IPS DF 4.7 (cell line): ENCODE data around the gene YWHAQ.
"Not testable (repeated sequence)": the region's sequence is repeated elsewhere in the genome, so short reads cannot be mapped to it uniquely, and the experiment has no call there.

ENCODE experiments used
- DNase-seq: peaks from one replicate; pipeline ENCODE4 v3.0.0-alpha.2; 2013; ENCODE audit warnings: low spot score; ENCODE audit errors: extremely low read depth

Gene YWHAQ

GRCh38 chr2:9594366-9595054 lies 36.3 kb downstream of the YWHAQ start:
- DNase-seq = no peak

DNA sequence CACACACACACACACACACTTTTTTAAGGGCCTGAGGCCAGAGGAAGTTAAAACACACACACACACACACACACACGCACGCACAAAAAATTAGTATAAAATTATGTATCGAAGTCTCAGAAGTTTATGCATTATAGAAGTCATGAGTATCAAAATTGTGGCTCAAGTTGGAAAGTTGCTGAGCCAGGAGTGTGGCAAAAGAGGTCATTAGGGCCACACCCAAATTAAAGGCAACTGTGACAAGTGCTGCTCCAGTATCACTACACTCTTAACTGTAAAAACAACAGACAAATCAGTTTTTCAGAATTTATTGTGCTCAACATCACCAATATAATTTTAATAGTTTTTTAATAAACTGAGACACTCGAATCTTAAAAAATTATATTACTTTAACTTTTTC lies 36.9 kb downstream of the YWHAQ start:
- DNase-seq = no peak

- no peak for DNase-seq
These were observed 38.1 kb downstream of the YWHAQ start for GRCh38 chr2:9592699-9593098.

DNA sequence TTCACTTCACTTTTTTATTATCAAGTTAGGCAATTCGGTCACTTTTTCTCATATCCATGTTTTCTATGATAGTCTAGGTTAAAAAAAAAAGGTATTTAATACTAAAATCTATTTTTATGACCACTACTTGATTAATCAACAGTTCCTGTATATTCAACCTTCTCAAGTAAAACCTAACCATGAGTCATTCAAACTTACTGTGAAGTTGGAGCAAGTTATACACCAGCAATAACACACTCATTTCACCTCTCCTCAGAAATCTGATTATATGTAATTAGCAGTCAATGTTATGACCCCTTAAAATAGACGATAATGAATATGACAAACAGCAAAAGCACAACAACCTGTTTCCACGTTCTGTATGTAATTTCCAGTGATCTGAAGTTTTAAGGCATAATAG lies 40.2 kb downstream of the YWHAQ start:
- no peak for DNase-seq

DNA sequence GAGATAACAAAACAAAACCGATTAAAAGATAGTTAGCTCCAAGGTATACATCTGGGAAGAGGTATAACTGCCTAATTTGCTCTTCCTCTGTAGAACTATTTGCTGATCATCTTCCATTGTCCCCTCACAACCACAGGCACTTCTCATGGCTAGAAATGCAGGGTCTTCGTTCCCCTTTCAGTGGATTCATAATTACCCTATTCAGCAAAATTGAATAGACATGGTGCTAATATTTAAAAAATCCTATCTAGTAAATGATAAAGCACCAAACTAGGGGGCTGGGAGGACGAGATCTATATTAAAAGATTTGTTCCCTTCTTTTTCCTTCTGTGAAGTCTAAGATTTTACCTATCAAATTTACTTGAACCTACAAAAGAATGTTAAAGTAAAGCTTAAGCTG lies 44.3 kb downstream of the YWHAQ start:
- DNase-seq = no peak

DNA sequence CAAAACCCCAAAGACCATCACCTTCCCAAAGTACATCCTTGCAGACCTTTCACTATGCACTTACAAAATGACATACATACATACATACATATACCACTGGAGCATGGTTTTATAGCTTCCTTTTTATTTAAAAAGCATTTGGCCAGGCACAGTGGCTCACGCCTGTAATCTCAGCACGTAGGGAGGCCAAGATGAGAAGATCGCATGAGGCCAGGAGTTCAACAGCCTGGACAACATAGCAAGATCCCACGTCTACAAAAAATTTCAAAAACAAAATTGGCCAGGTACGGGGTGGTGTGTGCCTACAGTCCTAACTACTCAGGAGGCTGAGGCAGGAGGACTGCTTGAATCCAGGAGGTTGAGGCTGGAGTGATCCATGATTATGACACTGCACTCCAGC lies 45.3 kb downstream of the YWHAQ start:
- DNase-seq = no peak

GRCh38 chr2:9584902-9585301 lies 45.9 kb downstream of the YWHAQ start:
- not testable (repeated sequence) for DNase-seq

DNA sequence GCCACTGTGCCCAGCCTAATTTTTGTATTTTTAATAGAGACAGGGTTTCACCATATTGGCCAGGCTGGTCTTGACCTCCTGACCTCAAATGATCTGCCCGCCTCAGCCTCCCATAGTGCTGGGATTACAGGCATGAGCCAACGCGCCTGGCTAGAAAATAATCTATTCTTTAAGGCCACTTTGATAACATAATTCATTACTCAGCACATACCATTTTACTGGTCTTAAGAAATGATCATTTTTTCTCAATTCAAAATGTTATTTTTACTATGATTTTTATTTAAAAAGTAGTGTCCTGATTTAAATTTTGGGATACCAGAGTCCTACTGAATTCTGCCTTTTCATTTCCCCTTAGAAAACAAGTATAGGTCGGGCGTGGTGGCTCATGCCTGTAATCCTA lies 48.2 kb downstream of the YWHAQ start:
- no peak for DNase-seq

DNA sequence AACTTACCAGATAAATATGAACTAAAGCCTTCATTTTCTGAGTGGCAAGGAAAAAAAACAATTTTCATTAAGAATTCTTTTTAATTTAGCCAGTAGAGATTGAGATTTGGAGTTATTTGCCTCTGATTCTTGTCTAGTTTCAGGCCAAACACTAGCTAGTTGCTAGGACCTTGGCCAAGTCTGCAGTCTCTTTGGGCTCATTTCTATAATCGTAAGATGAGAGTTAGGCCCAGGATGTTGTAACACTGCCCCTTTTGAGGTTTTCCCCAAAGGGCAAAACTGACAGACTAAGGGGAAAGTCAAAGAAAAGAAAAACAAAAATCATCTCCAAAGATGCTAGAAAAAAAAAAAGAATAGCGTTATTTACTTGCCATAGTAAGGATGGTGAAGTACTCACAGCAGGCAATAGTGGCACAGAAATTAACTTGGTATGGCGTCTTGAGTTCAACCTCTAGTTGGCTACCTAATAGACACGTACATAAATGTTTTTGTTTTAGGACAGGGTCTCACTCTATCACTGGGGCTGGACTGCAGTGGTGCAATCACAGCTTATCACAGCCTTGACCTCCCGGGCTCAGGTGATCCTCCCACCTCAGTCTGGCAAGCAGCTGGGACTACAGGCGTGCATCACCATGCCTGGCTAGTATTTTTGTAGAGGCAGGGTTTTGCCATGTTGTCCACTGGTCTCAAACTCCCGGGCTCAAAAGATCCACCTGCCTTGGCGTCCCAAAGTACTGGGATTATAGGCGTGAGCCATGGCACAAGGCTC lies 52.1 kb downstream of the YWHAQ start:
- no peak for DNase-seq

- DNase-seq = no peak
These were observed 56.5 kb downstream of the YWHAQ start for GRCh38 chr2:9574331-9574730.

DNA sequence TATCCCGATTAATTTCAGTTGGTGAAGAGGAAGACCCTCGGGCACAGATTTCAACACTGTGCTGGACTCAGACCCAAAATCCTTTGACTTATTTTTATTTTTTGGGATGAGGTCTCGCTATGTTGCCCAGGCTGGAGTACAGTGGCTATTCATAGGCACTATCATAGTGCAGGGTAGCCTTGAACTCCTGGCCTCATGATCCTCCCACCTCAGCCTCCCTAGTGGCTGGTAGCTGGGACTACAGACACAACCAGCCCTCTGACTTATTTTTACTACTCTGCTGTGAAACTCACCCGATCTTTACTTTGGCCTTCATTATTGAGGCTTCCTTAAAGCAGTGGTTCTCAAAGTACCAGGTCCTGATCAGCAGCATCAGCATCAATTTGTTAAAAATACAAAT lies 57.0 kb downstream of the YWHAQ start:
- no peak for DNase-seq

GRCh38 chr2:9573013-9573720 lies 57.6 kb downstream of the YWHAQ start:
- DNase-seq = no peak

DNA sequence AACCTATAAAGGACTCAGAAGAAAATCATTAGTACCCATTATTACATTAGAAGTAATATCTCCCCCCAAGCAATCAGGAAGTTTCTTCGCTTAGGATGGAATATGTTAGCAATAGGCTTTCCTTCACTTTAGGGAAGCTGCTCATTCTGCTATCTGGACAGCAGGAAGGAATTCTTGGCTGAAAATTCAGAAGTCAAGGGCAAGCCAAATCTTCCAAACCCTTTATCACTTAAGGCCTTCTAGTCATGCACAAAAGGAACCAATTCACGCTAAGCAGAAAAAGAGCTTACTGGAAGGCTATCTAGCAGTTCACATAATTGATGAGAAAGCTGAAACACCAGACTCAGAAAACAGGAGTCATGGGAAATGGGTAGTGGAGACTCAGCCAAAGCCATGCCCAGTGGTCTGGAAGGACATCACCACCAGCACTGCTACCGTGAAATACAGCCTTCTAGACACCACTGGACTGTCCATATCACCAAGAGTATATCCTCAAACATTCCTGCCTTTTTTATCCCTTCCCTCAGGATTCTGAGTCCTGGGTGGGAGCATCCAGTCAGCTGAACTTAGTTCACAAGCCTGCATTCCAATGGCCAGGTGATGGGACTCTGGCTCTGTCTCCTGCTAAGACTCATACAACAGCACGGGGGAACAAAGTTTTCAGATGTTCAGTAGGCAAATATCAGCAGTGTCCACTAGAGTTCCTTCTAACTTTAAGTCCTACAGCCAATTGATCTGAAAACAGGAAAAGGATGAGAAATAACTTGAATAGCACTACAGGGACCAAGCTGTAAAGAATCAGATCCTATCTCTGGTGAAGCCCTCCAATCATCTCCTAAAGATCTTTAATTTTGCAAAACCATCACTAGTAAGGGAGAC lies 60.4 kb downstream of the YWHAQ start:
- DNase-seq = no peak

- DNase-seq = no peak
These were observed 65.2 kb downstream of the YWHAQ start for GRCh38 chr2:9565436-9566153.

- no peak for DNase-seq
These were observed 70.2 kb downstream of the YWHAQ start for GRCh38 chr2:9560628-9561027.

- no peak for DNase-seq
These were observed 71.8 kb downstream of the YWHAQ start for GRCh38 chr2:9558948-9559381.

DNA sequence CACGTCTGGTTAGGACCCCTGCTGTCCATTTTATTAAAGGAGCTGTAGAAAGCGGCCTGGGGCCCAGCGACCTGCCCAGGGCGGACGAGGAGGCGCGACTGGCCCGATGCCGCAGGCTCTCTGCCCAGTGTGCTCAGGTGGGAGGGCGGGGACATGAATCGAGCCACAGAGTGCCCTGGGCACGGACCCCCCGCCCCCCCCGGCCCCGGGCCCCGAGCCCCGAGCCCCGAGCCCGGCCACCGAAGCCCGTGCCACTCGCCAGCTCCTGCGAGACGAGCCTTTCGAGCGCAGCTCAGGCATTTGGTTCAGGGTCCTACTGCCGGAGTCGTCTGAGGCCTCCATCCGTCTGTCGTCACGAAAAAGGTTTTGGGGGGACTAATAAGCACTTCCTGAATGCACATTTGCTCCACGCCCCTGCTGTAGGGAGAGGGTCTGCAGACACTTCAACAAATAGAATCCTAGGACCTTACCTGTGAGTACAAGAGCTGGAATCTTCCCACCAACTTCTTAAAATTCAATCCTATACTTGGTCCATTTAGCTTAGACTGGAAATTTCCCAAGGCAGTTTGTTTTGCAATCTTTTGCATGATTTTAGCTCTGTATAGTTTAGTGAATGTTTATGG lies 74.6 kb downstream of the YWHAQ start:
- no peak for DNase-seq

- no peak for DNase-seq
These were observed 75.3 kb downstream of the YWHAQ start, which contains the start of gene ADAM17 for GRCh38 chr2:9555297-9556120. Gene ADAM17 (minus strand): TSS chr2:9555830. CDS start chr2:9555605, 225 bp downstream.

- DNase-seq = no peak
These were observed 75.9 kb downstream of the YWHAQ start for GRCh38 chr2:9554921-9555296.
